ENCODE results near the gene LHPP.

- TF ChIP-seq POLR2A (IDR thresholded peaks at IDR 0.05) (no peak), CTCF (IDR thresholded peaks at IDR 0.05) (no peak)
Measured at GRCh38 chr10:124598196-124598595, 136.6 kb downstream of the LHPP start.
